ENCODE results near the gene RFESD. TPM values are rescaled to one million over a fixed set of nuclear protein-coding genes. Genes with fewer than 3 reads are reported as not detected.
"Not testable (repeated sequence)": the region's sequence is repeated elsewhere in the genome, so short reads cannot be mapped to it uniquely, and the experiment has no call there.

The RFESD gene
- total and polyA plus RNA-seq, 7 donors: 1.2 to 4.9 (median 1.7) TPM; not detected in 1

DNA sequence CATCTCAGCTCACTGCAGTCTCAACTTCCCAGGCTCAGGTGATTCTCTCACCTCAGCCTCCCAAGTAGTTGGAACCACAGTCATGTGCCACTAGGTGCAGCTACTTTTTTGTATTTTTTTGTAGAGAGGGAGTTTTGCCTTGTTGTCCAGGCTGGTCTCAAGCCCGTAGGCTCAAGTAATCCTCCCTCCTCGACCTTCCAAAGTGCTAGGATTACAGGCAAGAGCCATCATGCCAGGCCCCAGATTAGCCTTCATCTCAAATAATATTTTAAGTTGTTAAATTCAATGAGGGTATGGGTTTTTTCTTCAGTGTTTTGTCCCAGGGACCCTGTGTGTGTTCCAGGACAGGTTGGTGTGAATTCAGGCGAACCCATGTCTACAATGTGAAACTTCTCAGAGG lies 12.5 kb upstream of the RFESD start:
- H3K9me3 ChIP-seq: no peaks in the 10 kb centered on the region
- H3K4me3 ChIP-seq: no peak overlapping the region
- no peak overlapping the region for H3K27ac ChIP-seq
- no peaks in the 10 kb centered on the region for H3K36me3 ChIP-seq
- H3K4me1 ChIP-seq: no peaks in the 10 kb centered on the region
- TF ChIP-seq POLR2AphosphoS5 (IDR thresholded peaks at IDR 0.05): no peak
- intact Hi-C loops (cut with DNase I): no loop called here
- H3K27me3 ChIP-seq: peaks cover 0 to 7% (median 0%) of the 10 kb centered on the region in 3 donors
- WGBS, 2 donors: 94 to 96% methylated on average over 3 of the region's 3 CpGs
- no peak for DNase-seq

DNA sequence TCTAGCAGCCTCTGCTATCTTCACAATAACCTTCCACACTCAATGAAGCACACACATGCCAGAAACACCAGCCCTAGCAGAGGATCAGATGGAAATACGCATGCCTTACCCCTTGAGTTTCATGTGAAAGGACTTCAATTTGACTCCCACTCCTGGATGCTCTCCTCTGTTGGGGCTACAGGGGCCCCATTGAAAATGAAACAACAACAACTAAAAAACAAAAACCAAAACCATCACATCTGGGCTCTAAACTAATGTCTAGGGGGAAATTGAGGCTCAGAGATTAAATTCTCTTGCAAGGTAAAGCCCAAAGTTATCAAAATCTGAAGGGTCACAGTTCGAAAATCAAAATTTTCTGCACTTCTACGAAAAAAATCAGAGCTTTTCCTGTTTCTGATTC lies 7.9 kb upstream of the RFESD start:
- no peak for DNase-seq
- Histone ChIP-seq H3K27me3 (peaks cover 0 to 7% (median 0%) of the 10 kb centered on the region in 3 donors), H3K4me3 (no peak overlapping the region), H3K36me3 (no peaks in the 10 kb centered on the region), H3K9me3 (no peaks in the 10 kb centered on the region), H3K4me1 (no peaks in the 10 kb centered on the region), H3K27ac (no peak overlapping the region)
- WGBS, 2 donors: 75 to 87% methylated on average over 3 of the region's 3 CpGs
- intact Hi-C loops (cut with DNase I): no loop called here
- TF ChIP-seq, protein P1, sequence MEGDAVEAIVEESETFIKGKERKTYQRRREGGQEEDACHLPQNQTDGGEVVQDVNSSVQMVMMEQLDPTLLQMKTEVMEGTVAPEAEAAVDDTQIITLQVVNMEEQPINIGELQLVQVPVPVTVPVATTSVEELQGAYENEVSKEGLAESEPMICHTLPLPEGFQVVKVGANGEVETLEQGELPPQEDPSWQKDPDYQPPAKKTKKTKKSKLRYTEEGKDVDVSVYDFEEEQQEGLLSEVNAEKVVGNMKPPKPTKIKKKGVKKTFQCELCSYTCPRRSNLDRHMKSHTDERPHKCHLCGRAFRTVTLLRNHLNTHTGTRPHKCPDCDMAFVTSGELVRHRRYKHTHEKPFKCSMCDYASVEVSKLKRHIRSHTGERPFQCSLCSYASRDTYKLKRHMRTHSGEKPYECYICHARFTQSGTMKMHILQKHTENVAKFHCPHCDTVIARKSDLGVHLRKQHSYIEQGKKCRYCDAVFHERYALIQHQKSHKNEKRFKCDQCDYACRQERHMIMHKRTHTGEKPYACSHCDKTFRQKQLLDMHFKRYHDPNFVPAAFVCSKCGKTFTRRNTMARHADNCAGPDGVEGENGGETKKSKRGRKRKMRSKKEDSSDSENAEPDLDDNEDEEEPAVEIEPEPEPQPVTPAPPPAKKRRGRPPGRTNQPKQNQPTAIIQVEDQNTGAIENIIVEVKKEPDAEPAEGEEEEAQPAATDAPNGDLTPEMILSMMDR (IDR thresholded peaks at IDR 0.05): no peak
- no peak for TF ChIP-seq POLR2AphosphoS5 (IDR thresholded peaks at IDR 0.05)
- TF ChIP-seq EP300 (IDR thresholded peaks at IDR 0.05): no peak
- TF ChIP-seq POLR2A (IDR thresholded peaks at IDR 0.05): no peak

DNA sequence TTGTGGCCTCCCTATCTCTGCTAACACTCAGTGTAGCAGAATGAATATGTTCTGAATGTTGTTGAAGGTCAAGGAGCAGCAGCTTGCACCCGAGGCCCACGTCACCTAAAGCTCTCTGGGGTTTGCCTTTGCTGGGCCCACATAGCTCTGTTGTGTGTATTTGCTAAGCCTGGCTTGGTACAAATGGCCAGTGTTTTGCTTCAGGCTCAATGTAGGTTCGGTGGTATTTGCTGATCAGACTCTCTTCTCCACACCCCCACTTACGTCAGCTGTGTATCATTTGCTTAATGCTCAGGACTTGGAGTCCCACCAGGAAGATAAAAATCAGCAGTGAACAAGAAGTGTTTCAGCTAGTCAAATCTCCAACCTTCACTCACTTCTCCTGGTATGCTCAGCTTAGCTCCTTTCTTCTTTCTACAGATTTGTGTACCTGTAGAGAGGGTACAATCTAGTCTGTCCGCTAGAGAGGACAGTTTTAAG lies 4.8 kb upstream of the RFESD start:
- intact Hi-C loops (cut with DNase I): loop anchor here (5.0 to 10.0 kb wide), 2 partner anchors 696 to 963 kb away; no protein-coding TSS in a partner anchor
- H3K9me3 ChIP-seq: no peaks in the 10 kb centered on the region
- no peak overlapping the region for H3K4me3 ChIP-seq
- H3K36me3 ChIP-seq: no peaks in the 10 kb centered on the region
- H3K27ac ChIP-seq: no peak overlapping the region
- DNase-seq: no peak
- peaks cover 0 to under 1% (median 0%) of the 10 kb centered on the region in 3 donors for H3K27me3 ChIP-seq
- no peaks in the 10 kb centered on the region for H3K4me1 ChIP-seq
- 60 to 85% methylated on average over 5 of the region's 5 CpGs for WGBS, 2 donors
- TF ChIP-seq, protein P1 (IDR thresholded peaks at IDR 0.05): no peak
- TF ChIP-seq POLR2AphosphoS5 (IDR thresholded peaks at IDR 0.05) (peak in 2 of 4 donors; percentile 11 to 19), EP300 (IDR thresholded peaks at IDR 0.05) (no peak), POLR2A (IDR thresholded peaks at IDR 0.05) (no peak)

DNA sequence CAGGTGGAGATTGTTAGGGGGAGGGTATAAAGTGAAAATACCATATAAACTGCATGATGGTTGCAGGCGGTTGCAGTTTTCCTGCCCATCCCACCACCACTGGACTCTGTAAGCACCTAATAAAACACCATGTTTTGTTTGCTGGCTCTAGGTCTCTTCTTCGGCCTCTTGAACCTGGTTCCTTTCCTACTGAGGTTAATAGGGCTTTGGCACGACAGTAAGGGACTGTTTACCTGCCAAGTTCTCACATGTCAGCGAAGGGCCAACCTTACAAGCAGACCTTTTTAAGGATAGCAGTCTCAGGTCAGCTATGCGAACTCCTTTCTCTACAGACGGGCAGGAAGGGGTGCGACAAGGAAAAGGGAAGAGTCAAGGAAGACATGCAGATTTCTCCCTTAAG lies 3.4 kb upstream of the RFESD start:
- no peak for DNase-seq
- Histone ChIP-seq H3K4me1 (peaks cover 0 to 11% (median 5%) of the 10 kb centered on the region in 4 donors), H3K27ac (no peak overlapping the region), H3K9me3 (no peaks in the 10 kb centered on the region), H3K36me3 (no peaks in the 10 kb centered on the region), H3K27me3 (no peaks in the 10 kb centered on the region), H3K4me3 (no peak overlapping the region)
- intact Hi-C loops (cut with DNase I): loop anchor here (5.0 to 10.0 kb wide), 2 partner anchors 694 to 962 kb away; no protein-coding TSS in a partner anchor
- 88 to 92% methylated on average over 7 of the region's 7 CpGs for WGBS, 2 donors
- TF ChIP-seq POLR2AphosphoS5 (IDR thresholded peaks at IDR 0.05) (no peak), POLR2A (IDR thresholded peaks at IDR 0.05) (no peak), EP300 (IDR thresholded peaks at IDR 0.05) (no peak)
- TF ChIP-seq, protein P1 (IDR thresholded peaks at IDR 0.05): no peak

DNA sequence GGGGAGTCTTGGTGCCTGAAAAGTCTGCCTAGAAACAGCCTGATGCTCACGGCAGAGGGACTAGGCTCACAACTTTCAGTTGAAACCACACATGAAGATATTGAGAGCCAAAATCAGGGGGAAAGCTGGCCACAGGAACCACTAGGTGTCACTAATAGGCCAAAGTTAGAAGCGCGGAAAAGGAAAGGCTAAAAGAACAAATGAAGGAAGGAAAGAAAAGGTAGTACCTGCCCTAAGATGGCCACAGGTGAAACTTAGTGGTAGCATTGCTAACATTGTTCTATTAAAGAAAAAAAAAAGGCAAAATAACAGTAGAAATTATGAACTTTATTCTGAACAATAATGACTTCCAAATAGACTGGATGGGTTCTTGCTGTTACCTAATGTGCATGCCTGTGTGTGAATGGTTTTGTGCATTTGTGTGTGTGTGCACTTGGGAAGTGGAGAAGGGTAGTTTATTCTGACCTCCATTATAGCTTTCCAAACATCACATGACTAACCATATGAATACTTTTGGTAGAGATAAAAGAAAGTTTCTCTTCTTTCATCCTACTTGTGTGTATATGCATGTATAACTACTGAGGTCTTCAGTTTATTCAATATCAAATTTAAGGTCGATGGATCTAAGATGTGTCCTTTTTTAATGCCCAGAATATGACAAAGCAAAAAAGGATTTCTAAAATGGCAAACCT lies 2.1 kb upstream of the RFESD start:
- H3K9me3 ChIP-seq: no peaks in the 10 kb centered on the region
- H3K4me3 ChIP-seq: no peak overlapping the region
- 13 to 18% methylated on average over 4 of the region's 4 CpGs for WGBS, 2 donors
- H3K36me3 ChIP-seq: no peaks in the 10 kb centered on the region
- no peaks in the 10 kb centered on the region for H3K27me3 ChIP-seq
- peaks cover 0 to 11% (median 5%) of the 10 kb centered on the region in 4 donors for H3K4me1 ChIP-seq
- no peak for TF ChIP-seq POLR2AphosphoS5 (IDR thresholded peaks at IDR 0.05)
- TF ChIP-seq, protein P1 (IDR thresholded peaks at IDR 0.05): peak; percentile 47 to 78 (median 64)
- intact Hi-C loops (cut with DNase I): loop anchor here (1.0 to 10.0 kb wide), 8 partner anchors 86 to 960 kb away; partner anchors contain the start of genes ARSK, GLRX and RHOBTB3
- peak; percentile 80 for DNase-seq
- H3K27ac ChIP-seq: peak overlapping the region; percentile 93 to 96 (median 94)

DNA sequence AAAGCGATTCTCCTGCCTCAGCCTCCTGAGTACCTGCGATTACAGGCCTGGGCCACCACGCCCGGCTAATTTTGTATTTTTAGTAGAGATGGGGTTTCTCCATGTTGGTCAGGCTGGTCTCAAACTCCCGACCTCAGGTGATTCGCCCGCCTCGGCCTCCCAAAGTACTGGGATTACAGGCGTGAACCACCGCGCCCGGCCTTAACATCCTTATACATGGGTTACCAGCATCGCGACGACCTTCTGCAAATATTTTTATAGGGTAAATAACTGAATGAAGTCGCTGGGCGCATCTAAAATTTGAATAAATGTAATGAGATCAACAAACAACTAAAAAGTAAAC lies 380 bp upstream of the RFESD start:
- not testable (repeated sequence) for H3K36me3 ChIP-seq, H3K9me3 ChIP-seq, DNase-seq, H3K27me3 ChIP-seq
- intact Hi-C loops (cut with DNase I): loop anchor here (2.0 to 10.0 kb wide), 5 partner anchors 89 to 959 kb away; partner anchors contain the start of genes ARSK, ELL2 and GLRX
- Histone ChIP-seq H3K27ac (peak overlapping the region; percentile 93 to 96 (median 94)), H3K4me3 (peak overlapping the region in 2 of 4 donors; percentile 57 to 60), H3K4me1 (peaks cover 0 to 11% (median 5%) of the 10 kb centered on the region in 4 donors)
- 21 to 75% methylated on average over 17 of the region's 17 CpGs for WGBS, 2 donors

Data from sigmoid colon (tissue), 7 donors.